Inflammatory macrophage treated with lipopolysaccharide for 1 hour (primary cell): ENCODE measurements around the gene PTRHD1.

ENCODE experiments used
- DNase-seq, 2 donors: peaks; one replicate each; pipeline ENCODE4 v3.0.0-alpha.2; 2020 to 2022

Gene PTRHD1

GRCh38 chr2:24828238-24828996 is 35.2 kb upstream of the PTRHD1 start:
- DNase-seq: no peak

GRCh38 chr2:24827321-24828237 is 34.4 kb upstream of the PTRHD1 start:
- DNase-seq: peak; percentile 45 to 81

GRCh38 chr2:24826773-24827145 is 33.6 kb upstream of the PTRHD1 start:
- no peak for DNase-seq

- no peak for DNase-seq
These were observed 32.9 kb upstream of the PTRHD1 start for GRCh38 chr2:24825883-24826772.

DNA sequence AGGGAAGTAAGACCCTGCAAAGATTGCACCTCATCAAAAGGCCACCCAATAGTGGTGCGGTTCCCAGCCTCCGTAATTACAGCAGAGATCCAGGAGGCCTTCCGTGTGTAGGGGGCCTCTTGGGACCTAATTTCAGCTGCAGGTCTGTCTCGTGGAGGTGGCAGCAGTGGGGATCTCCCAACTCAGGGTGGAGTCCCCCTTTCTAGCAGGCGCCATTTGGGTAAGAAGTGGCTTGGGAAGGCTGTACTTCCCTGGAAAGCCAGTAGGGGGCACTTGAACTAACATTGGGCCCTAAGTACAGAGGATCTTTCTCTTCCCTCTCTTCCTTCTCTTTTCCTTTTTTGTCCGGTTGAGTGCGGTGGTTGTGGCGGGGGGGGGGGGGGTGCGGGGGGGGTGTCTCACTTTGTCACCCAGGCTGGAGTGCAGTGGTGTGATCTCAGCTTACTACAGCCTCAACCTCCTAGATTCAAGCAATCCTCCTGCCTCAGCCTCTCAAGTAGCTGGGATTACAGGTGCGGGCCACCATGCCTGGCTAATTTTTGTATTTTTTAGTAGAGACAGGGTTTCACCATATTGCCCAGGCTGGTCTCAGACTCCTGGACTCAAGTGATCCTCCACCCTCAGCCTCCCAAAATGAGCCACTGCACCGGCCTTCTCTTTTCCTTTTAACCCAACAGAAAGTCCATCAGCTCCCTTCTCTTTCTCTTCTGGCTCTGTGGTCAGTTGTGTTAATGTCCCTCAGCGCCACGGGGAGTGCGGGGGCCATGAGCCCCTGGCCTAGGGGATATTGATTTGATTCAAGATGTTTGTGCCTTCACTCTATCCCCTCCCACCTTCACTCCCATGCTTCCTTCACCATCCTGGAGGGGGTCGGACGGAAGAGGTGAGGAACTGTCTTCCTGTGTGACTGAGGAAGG is 32.0 kb upstream of the PTRHD1 start:
- peak; percentile 3 to 59 for DNase-seq

- DNase-seq: no peak
These were observed 30.9 kb upstream of the PTRHD1 start for GRCh38 chr2:24824071-24824588.

- DNase-seq: no peak
These were observed 29.0 kb upstream of the PTRHD1 start for GRCh38 chr2:24822049-24822706.

GRCh38 chr2:24821433-24821891 is 28.3 kb upstream of the PTRHD1 start:
- no peak for DNase-seq

- no peak for DNase-seq
These were observed 27.6 kb upstream of the PTRHD1 start for GRCh38 chr2:24820598-24821432.

DNA sequence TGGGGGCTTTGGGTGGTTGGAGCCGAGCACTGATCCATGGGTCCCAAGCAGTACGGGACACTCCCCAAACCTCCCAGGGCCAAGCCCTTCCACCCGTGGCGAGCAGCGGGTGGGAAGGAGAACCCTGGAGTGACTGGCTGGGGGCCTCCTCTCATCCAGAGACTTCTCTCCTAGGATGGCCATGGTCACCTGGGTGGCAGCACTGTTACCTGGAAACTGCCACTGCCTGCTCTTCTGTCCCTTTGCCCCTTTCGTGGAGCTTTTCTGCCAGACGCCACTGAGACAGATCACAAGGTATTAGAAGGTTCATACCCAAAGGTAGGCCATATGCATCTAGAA is 27.0 kb upstream of the PTRHD1 start:
- no peak for DNase-seq

DNA sequence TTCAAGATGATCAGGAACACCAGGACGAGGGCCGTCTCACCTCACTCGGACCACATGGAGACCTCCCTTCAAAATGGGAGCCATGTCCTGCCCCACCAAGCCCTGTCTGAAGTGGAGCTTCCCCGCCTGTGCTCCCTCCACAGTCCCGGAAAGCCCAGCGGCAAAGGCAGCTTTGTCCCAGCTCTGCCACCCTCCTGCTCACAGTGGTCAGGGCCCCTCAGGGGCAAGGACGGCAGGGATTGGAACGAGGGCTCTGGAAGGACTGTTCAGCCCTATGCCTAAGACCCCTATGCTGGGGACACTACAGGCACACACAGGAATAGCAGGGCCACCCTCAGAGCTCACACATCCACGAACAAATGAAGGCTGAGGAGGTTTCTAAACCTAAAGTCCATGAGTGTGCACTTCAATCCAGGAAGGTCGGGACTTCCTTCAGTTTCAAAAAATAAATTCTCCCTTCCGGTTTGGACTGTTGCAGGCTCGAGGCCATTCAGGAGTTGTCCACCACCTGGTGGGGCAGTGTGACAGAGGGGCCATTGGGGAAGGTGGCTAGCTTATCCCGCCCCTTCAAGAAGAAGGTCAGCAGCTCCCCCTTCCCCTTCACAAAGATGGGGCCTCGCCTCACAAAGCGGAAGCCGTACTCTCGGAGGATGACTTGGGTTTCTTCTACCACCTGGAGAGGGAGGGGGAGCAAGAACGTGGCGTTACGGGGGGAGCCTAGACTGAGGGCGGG is 26.4 kb upstream of the PTRHD1 start:
- no peak for DNase-seq

DNA sequence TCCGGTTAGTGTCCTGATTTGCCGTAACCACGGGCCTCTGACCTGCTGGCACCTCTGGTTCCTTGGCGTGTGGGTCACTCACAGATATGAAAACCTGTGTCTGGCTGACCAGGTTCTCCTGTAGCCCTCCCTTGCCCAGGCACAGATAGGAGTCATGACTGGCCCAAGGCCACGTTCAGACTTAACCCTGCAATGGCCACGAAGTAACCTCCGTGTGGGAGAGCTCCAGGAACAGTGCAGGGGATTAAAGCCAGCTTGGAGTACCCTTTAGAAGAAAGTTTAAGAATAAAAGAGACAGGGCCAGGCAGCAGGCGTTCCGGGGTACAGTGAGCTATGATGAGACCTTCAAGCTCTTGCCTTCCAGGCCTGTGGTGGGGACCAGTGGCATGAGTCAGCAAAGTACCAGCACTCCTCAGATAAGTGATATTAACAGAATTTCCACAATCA is 25.6 kb upstream of the PTRHD1 start:
- no peak for DNase-seq

DNA sequence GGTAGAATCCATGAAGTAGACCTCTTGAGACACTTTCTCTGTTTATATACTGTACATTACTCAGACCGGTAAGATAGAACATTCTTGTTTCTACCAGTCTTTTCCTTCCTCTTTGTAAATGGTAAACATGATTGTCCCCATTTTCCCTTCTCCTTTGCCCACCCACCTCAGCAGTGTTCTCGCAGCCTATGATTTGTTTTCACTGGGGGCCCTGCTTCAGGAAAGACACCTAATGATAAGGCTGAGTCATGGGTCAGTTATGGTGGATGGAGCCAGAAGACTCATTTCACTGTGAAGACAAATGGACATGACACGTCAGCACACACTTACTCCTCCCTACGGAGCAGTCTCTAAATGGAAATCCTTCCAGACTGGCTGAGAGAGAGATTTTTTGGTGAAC is 23.7 kb upstream of the PTRHD1 start:
- no peak for DNase-seq

- no peak for DNase-seq
These were observed 23.2 kb upstream of the PTRHD1 start for GRCh38 chr2:24816404-24816803.

- DNase-seq: no peak
These were observed 22.0 kb upstream of the PTRHD1 start for GRCh38 chr2:24815171-24815570.

- no peak for DNase-seq
These were observed 21.3 kb upstream of the PTRHD1 start for GRCh38 chr2:24814516-24814915.

DNA sequence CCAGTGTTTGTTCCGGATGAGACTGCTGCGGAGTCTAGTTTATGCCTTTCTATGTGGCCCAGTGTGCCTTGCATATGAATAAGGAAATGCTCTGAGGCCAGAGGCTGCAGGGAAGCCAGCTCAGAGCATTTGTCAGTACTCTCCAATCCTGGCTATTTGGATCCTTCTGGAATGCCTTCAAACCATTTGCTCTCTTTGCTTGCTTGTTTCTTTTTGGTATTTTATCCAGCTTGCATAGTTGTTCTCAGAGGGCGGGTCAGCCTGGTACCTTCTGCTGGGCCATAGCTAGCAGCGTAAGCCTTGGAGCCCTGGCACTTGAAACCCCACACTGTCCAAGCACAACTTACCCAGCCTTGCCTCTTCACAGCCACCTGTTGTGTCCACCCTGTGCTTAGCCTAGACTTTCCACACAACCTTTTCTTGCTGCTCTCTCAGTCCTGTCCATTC is 20.5 kb upstream of the PTRHD1 start:
- no peak for DNase-seq

- DNase-seq: no peak
These were observed 16.3 kb upstream of the PTRHD1 start for GRCh38 chr2:24809316-24810007.

DNA sequence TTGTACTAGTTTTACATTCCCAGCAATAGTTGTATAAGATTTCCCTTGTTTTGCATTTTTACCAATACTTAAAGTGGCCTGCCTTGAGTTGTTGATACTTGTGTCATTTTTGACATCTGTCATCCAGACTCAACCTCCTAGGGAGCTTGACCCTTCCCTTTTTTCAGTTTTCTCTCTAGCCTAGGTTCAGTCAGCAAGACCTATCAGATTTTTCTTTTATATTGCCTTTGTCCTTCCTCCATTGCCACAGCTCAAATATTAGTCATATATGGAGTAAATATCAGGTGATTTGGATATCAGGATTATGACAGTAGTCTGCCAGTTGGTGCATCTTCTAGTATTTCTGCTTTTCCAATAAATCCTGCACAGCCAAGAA is 13.5 kb upstream of the PTRHD1 start:
- DNase-seq: no peak
